Measurements from ENCODE around the gene CCNL1. TPM values are rescaled to one million over a fixed set of nuclear protein-coding genes. Genes with fewer than 3 reads are reported as not detected.

CCNL1 gene
- total RNA-seq, 4 donors from 2014 or later: 173 to 308 (median 197) TPM

DNA sequence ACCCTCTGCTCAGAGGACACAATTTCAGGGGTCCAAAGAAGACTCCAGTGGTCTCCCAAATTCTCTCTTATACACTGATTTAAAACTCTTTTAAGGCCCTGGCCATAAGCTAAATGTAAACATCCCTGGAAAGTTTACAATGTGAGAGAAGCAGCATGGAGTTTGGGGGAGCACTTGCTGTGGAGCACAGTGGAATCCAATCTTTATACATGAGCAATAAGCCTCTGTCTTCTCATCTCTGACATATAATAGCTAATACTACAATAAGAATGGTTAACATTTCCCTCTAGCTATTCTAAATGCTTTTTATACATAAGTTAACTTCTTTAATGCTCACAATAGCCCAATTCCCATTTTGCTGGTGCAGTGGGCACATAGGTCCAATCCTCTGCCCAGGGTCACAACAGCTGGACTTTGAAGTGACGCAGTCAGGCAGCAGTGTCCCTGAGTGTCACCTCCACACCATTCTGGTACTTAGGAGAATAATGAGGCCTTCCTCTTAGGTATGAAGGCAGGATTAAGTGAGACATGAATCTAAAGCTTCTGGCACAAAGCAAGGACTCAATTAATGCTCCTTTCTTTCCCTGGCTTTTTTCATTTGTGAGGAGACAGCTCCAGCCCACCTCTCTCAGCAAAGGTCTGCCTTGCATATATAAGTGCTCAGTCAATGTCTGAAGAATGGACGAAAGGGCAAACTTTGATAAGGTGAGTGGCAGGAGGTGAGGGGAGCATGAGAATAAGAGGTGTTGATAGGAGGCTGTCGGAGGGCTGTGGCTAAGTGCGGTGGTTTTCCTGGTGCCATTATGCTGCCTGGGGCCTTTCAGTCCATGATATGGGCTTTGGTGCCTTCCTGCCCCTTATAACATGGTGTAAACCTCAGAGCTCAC, 26.3 kb downstream of the CCNL1 start:
- TF ChIP-seq, protein P1, sequence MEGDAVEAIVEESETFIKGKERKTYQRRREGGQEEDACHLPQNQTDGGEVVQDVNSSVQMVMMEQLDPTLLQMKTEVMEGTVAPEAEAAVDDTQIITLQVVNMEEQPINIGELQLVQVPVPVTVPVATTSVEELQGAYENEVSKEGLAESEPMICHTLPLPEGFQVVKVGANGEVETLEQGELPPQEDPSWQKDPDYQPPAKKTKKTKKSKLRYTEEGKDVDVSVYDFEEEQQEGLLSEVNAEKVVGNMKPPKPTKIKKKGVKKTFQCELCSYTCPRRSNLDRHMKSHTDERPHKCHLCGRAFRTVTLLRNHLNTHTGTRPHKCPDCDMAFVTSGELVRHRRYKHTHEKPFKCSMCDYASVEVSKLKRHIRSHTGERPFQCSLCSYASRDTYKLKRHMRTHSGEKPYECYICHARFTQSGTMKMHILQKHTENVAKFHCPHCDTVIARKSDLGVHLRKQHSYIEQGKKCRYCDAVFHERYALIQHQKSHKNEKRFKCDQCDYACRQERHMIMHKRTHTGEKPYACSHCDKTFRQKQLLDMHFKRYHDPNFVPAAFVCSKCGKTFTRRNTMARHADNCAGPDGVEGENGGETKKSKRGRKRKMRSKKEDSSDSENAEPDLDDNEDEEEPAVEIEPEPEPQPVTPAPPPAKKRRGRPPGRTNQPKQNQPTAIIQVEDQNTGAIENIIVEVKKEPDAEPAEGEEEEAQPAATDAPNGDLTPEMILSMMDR (IDR thresholded peaks at IDR 0.05; ENCODE audit: low read depth): no peak

DNA sequence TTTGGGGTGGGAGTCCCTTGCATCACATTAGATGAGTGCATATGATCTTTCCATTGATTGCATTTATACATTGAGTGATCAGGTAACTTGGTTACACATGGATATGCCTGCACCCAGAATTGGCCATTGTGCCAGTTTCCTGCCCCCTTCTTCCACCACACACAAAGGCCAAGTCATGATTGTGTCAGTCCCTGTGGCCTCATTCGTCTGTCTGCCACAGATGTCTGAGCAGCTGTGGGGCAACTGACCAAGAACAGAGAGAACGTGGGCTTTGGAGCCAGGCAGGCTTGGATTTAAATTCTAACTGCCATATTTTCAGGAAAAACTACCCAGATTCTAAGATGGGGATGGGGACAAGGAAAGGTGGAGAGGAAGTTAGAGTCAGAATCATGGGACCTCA, 27.0 kb downstream of the CCNL1 start:
- TF ChIP-seq, protein P1 (IDR thresholded peaks at IDR 0.05; ENCODE audit: low read depth): no peak

DNA sequence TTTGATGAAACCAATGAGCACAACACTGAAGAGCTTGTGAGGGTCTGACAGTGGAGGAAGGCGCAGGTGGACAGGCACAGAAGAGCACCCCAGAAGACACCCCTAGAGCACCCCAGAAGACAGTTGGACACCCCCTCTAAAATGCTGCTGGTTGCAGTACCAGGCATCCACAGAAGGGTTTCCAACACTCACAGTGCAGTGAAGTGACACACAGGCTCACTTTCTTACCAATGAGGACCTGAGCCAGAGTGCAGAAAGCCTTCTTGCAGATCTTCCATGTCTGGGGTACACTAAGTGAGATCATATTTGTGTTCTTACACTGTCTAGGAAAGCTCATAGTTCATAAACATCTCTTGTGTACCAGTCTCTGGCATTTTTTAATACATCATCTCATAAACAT, 27.6 kb downstream of the CCNL1 start:
- TF ChIP-seq, protein P1 (IDR thresholded peaks at IDR 0.05; ENCODE audit: low read depth): no peak

DNA sequence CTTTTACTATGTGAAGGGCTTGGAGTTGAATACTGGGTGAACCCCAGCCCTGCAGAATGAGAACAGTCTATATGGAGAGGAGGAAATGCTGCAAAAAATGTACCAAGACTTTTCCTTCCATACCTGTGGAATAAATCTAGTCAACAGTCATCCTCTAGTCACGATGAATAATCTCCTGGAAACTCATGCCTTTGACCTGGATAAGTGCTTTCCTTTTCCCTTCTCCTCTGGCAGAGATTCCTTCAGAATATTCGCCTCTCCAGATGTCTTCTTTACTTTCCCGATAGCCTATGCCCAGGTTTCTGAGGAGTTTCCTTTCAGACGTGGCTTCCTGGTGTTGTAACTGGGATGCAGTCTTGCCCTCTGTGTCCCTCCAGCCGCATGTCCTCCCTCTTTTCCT, 28.1 kb downstream of the CCNL1 start:
- TF ChIP-seq, protein P1 (IDR thresholded peaks at IDR 0.05; ENCODE audit: low read depth): no peak

DNA sequence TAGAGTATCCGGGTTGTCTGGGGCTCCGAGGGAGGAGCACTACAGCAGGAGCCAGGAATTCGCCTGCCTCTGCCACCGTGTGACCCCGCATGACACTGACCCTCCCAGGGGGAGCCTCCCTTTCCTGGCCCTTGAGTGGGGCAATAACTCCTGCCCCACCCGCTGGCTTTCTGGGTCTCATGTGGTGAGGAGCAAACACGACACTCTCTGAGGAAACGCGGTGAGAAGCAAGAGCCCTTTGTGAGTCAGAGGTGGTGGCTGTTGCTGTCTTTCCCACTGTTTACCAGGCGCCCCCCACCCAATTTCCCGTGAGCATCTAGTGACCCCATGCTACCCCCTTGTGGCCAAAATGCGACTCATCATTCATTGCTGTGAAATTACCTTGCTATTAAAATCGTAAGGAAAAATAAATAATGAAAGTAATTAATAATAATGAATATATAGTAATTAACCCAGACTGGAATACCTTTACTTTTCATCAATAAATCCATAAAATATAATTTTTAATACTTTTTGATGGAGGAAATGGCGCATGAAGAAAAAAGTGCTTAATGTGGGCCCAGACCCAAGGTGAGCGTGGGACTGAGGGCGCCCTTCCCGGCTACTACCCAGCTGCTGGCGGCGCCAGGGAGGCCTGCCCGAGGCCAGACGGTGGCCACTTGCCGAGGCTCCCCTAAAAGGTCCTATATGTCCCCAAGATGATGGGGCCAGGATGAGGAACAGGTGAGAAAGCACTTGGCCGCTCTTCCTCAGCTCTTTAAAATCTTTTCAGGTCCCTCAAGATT, 29.3 kb downstream of the CCNL1 start:
- TF ChIP-seq, protein P1 (IDR thresholded peaks at IDR 0.05; ENCODE audit: low read depth): no peak

DNA sequence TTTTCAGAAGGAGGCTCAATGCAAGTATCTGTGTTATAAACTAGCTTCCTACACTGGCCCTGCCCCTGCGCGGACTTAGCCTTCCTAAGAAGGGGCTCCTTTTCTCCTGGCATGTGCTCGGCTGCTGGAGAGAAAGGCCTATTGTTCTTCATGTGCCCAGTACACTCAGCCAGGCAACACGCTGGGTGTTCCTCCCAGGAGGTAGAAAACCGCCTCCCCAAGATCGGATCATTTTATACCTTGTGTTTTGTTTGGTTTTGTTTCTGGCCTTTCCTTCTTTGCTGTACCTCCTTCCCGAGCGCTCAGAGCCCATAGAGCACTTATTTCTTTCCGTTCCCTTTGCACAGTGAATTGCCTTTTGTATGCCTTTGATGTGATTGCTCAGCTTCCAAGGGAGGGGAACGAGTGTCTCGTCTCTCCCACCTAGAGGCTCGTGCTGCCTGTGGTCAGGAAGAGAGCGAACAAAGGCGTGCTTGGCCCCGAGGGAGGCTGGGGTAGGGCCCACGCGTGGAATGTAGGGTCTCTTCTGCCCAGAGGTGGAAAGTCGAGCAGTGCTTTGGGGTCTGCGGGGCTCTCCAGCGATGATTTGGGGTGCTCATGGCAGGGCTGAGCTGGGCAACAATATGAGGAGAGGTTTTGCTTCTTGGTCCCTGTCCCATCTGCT, 30.0 kb downstream of the CCNL1 start:
- TF ChIP-seq, protein P1 (IDR thresholded peaks at IDR 0.05; ENCODE audit: low read depth): no peak

Measured in subcutaneous adipose tissue (tissue), 4 donors.